ENCODE measurements around the gene NDUFS2. TPM values are rescaled to one million over a fixed set of nuclear protein-coding genes. Genes with fewer than 3 reads are reported as not detected.
A peak's percentile ranks its signal among the peaks of the same experiment; 100 is the strongest.

The NDUFS2 gene
- total and polyA plus RNA-seq, 9 of the 15 experiments (the other 6 are each of a cell fraction or from before 2014, with no cell fraction given), result 70.0 to 176 (median 141) TPM

- no peak for TF ChIP-seq ZNF318 (IDR thresholded peaks at IDR 0.05; ENCODE audit: borderline replicate concordance in 1 of 2, low read depth in 1 of 2)
- TF ChIP-seq HSF4 (CRISPR knock-in tag; IDR thresholded peaks at IDR 0.05; ENCODE audit: borderline replicate concordance), result no peak
- TF ChIP-seq, protein P1, sequence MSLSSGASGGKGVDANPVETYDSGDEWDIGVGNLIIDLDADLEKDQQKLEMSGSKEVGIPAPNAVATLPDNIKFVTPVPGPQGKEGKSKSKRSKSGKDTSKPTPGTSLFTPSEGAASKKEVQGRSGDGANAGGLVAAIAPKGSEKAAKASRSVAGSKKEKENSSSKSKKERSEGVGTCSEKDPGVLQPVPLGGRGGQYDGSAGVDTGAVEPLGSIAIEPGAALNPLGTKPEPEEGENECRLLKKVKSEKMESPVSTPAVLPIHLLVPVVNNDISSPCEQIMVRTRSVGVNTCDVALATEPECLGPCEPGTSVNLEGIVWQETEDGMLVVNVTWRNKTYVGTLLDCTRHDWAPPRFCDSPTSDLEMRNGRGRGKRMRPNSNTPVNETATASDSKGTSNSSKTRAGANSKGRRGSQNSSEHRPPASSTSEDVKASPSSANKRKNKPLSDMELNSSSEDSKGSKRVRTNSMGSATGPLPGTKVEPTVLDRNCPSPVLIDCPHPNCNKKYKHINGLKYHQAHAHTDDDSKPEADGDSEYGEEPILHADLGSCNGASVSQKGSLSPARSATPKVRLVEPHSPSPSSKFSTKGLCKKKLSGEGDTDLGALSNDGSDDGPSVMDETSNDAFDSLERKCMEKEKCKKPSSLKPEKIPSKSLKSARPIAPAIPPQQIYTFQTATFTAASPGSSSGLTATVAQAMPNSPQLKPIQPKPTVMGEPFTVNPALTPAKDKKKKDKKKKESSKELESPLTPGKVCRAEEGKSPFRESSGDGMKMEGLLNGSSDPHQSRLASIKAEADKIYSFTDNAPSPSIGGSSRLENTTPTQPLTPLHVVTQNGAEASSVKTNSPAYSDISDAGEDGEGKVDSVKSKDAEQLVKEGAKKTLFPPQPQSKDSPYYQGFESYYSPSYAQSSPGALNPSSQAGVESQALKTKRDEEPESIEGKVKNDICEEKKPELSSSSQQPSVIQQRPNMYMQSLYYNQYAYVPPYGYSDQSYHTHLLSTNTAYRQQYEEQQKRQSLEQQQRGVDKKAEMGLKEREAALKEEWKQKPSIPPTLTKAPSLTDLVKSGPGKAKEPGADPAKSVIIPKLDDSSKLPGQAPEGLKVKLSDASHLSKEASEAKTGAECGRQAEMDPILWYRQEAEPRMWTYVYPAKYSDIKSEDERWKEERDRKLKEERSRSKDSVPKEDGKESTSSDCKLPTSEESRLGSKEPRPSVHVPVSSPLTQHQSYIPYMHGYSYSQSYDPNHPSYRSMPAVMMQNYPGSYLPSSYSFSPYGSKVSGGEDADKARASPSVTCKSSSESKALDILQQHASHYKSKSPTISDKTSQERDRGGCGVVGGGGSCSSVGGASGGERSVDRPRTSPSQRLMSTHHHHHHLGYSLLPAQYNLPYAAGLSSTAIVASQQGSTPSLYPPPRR (CRISPR knock-in tag; IDR thresholded peaks at IDR 0.05; ENCODE audit: borderline replicate concordance), result no peak
- 0 out of 2 replicates have a peak, but pooled peaks have one; percentile 66 for TF ChIP-seq MTA3 (IDR thresholded peaks at IDR 0.05; ENCODE audit: borderline replicate concordance)
- TF ChIP-seq FIP1L1 (IDR thresholded peaks at IDR 0.05; ENCODE audit: low read depth, low read length, poor library complexity, severe bottlenecking), result no peak
- TF ChIP-seq CREM (IDR thresholded peaks at IDR 0.05; ENCODE audit: low read depth), result no peak
- no peak for TF ChIP-seq ZC3H11A (IDR thresholded peaks at IDR 0.05; ENCODE audit: low read depth, low read length)
- 0 out of 4 replicates have a peak, but pooled peaks of 1 of the 2 experiments have one; percentile 53 for TF ChIP-seq RCOR1 (IDR thresholded peaks at IDR 0.05; ENCODE audit: borderline replicate concordance in 1 of 2, low read depth in 2 of 2, low read length in 2 of 2)
- TF ChIP-seq XRCC4 (IDR thresholded peaks at IDR 0.05; ENCODE audit: extremely low read depth, insufficient read depth, insufficient read length), result no peak
- no peak for TF ChIP-seq YBX1 (IDR thresholded peaks at IDR 0.05)
- TF ChIP-seq TAF1 (IDR thresholded peaks at IDR 0.05; ENCODE audit: control insufficient read depth, extremely low read depth, insufficient read depth, low read length, severe bottlenecking), result peak; percentile 40
- TF ChIP-seq, protein P2, sequence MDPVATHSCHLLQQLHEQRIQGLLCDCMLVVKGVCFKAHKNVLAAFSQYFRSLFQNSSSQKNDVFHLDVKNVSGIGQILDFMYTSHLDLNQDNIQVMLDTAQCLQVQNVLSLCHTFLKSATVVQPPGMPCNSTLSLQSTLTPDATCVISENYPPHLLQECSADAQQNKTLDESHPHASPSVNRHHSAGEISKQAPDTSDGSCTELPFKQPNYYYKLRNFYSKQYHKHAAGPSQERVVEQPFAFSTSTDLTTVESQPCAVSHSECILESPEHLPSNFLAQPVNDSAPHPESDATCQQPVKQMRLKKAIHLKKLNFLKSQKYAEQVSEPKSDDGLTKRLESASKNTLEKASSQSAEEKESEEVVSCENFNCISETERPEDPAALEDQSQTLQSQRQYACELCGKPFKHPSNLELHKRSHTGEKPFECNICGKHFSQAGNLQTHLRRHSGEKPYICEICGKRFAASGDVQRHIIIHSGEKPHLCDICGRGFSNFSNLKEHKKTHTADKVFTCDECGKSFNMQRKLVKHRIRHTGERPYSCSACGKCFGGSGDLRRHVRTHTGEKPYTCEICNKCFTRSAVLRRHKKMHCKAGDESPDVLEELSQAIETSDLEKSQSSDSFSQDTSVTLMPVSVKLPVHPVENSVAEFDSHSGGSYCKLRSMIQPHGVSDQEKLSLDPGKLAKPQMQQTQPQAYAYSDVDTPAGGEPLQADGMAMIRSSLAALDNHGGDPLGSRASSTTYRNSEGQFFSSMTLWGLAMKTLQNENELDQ (CRISPR knock-in tag; IDR thresholded peaks at IDR 0.05; ENCODE audit: borderline replicate concordance), result no peak
Observed at GRCh38 chr1:161162052-161162451, 40.1 kb upstream of the NDUFS2 start (continued).
